HG02623 (cell line): ENCODE measurements around the gene REPIN1.

Source experiments
- ATAC-seq: cut with Tn5 transposase; IDR thresholded peaks from one replicate; pipeline ENCODE4 v1.9.1; 2021; ENCODE audit warnings: moderate library complexity; ENCODE audit not compliant: unreplicated experiment

The REPIN1 gene

GRCh38 chr7:150388709-150389531 lies 20.3 kb downstream of the REPIN1 start:
- no peak for ATAC-seq

DNA sequence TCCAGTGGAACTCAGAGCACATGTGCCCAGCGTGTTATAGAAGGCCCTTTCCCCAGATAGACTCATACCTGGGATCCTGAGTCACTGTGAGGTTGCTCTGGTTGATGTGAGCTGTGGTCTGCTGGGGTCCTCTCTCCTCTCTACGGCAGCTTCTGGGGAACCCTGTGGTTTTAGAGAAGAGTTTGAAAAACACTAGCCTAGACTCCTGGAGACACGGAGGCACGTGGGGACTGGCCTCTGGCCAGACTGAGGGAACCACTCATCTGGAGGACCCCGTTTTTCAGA lies 20.9 kb downstream of the REPIN1 start:
- ATAC-seq = no peak

DNA sequence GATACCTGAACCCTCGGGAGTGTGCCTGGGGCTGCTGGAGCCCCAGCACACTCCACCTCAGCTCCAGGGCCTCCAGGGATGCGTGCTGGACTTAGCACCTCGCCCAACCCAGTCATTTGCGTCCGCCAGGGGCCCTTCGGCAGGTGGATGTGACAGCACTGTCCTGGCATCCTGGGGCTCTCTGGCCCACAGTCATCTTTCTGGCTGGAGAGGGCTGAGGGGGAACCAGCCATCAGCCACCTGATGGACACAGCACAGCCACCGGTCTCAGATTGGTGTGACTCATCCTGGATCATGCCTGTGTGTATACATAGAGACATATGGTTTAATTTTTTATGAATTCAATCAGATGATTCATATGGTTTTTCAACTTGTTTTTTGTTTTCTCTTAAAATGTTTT lies 21.6 kb downstream of the REPIN1 start:
- ATAC-seq = no peak

DNA sequence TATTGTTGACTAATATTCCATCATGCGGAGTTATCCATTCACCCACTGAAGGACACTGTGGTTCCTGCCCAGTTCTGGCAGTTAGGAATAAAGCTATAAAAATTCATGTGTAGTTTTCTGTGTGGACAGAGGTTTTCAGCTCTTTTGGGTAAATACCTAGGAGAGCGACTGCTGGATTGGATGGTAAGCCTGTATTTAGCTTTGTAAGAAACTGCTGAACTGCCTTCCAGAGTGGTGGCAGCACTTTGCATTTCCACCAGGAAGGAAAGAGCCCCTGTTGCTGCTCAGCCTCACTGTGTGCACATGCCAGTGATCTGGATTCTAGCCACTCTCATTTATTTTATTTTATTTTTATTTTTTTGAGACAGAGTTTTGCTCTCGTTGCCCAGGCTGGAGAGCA lies 24.7 kb downstream of the REPIN1 start:
- no peak for ATAC-seq

- ATAC-seq = no peak
These were observed 27.8 kb downstream of the REPIN1 start for GRCh38 chr7:150396426-150396825.

GRCh38 chr7:150396851-150397260 lies 28.2 kb downstream of the REPIN1 start:
- no peak for ATAC-seq

GRCh38 chr7:150397346-150398107 lies 28.9 kb downstream of the REPIN1 start:
- no peak for ATAC-seq

DNA sequence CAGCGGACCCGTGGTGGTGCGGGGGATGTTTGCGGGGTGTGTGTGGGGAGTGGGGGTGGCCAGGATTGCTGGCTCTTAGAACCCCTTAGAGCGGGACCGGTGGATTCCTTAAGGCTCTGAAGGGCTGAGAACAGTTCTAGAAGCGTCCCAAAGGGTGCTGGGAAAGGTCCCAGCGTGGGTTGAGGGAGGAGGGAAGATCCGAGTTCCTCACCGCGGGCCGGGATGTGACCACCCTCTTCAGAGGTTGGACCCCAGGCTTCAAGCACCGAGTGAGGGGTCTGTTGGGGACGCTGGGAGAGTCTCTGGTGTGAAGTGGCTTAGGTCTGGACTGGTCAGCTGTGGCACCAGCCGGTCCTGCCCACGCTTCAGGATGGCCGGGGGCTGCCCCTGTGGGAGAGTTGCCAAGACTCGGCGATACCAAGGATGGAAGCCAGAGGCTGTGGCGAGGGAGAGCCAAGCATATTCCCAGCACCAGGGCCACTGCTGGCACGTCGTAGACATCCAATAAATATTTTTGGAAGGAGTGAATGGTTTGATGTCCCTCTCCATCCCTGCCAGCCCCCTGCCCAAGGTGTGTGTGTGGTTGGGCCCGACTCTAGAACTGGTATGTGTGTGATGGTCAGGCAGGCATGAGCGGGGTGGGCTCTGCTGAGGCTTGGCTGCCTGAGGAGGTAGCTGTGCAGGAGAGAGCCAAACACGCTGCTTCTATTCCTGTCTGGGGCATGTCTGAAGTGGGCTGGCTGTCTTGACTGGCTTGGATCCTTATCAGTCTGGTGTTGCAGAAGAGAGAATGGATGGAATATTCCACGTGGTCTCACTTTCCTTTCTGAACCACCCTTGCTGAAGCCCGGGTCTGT lies 29.7 kb downstream of the REPIN1 start:
- no peak for ATAC-seq

- ATAC-seq = no peak
These were observed 30.3 kb downstream of the REPIN1 start for GRCh38 chr7:150398965-150399320.

- no peak for ATAC-seq
These were observed 30.9 kb downstream of the REPIN1 start for GRCh38 chr7:150399421-150400007.

GRCh38 chr7:150400008-150400787 lies 31.6 kb downstream of the REPIN1 start:
- no peak for ATAC-seq

GRCh38 chr7:150400788-150401423 lies 32.3 kb downstream of the REPIN1 start:
- no peak for ATAC-seq

DNA sequence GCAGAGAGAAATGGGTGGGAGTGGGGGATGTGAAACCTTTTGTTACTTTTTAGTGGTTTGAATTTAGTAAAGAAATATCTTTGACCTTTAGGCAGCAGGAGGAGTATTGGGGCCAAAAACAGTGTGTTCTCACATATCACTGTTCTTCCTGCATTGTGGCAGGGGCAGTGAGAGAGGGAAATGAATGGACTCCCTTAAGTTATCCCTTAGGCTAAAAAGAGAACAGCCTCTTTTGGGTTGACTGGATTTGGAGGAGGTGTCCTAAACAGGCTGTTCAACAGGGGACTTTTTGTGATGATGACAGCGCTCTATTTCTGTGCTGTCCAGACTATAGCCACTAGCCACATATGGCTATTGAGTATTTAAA lies 32.8 kb downstream of the REPIN1 start:
- ATAC-seq = peak; percentile 33

GRCh38 chr7:150401861-150402631 lies 33.4 kb downstream of the REPIN1 start:
- ATAC-seq = no peak

DNA sequence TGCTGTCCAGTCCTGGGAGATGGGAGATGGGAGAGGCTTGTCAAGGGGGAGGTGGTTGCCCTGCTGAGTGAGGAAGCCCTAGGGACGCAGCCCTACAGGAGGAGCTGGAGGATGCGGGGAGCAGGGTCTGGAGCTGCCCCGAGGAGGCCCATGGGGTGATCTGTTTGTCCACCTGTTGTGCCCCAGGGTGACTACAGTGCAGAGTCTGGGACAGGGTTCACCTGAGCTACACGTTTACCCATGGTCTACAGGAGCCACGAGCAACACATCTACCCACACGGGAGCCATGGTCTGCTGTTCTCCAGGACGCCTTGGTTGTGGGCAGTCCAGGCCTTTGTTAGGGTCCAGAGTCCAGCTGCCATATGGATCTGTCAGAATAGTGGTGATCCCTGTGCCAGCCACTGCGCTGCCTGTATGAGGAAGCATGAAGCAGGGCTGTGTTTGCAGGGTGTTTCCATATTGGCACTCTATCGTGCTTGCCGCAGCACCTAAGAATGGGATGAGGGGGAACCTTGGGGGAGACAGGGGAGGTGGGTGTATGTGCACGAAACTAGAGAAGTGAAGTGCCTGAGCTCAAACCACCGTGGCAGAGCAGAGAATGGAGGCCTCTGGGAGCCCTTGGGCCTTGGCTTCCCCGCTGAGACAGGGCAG lies 34.2 kb downstream of the REPIN1 start:
- ATAC-seq = no peak

DNA sequence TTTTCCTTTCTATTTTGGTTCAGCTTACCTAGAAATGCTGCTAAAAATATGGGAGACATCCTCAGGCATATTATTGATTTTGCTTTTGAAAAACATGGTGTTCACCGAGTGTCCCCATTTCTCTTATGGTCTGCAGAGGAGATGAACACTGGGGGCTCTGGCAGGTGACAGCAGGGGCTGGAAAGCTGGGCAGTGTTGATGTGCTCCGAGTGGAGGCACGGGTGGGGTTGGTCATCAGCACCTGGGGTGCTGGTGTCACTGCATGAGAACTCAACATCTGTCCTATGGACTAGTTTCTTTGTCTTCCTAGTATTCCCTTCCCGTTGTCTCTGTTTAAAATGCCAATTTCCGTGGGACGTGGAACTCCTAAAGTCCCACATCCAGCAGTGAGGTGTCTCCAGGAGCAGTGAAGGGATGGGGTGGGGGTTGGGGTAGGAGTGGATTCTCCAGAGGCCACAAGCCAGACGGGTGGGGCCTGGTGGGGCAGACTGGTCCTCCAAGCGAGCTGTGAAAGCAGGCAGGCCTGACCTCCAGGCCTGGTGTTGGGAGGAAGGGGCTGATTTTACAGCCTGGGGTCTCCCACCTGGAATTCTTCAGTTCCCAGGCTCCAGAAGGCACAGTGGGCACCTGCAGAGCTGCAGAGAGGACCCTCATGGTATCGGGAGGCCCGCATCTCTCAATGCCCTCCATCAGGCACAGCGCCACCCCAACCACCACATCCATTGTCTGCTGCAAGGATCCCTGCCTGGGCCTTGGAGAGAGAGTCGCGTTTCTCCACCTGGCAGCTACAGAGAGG lies 35.0 kb downstream of the REPIN1 start:
- ATAC-seq = no peak

DNA sequence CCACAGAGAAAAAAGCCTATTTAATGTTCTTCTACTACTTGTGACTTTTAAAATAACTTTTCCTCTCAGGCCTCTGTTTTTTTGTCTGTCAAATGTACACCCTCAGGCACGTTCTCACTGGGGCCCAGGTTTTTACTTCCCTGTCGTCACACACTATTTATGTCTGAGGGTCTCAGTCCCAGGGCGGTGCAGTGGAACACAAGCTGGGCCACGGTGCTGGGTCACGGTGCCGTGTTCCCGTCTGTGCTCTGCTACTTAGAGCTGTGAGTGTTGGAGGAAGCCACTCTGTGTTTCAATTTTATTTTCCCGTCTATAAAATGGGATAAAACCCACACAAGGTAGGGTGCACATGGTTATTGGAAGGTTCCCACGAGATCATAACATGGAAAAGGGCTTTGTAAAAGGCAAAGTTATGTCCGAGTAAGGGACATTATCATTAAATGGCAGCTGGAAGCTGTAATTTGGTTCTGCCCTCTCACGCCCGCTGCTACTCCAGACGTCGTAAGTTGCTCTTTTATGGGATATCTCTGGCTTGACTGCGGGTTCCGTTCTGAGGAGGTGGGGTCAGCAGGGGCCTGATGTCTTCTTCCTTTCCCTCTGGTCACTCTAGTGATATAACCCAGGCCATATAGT lies 35.7 kb downstream of the REPIN1 start:
- ATAC-seq = no peak
